ENCODE data around the gene LAMTOR3.

The LAMTOR3 gene

GRCh38 chr4:99894161-99894997, at the start of gene LAMTOR3:
TSS of gene LAMTOR3 (minus strand) at chr4:99894427. CDS start at chr4:99893963, 464 bp downstream.
- peak; percentile 90 for DNase-seq

GRCh38 chr4:99938243-99938753, 44.1 kb upstream of the LAMTOR3 start:
- no peak for DNase-seq

- no peak for DNase-seq
These were observed 40.7 kb upstream of the LAMTOR3 start for GRCh38 chr4:99934891-99935290.

GRCh38 chr4:99927566-99927965, 33.3 kb upstream of the LAMTOR3 start:
- DNase-seq: no peak

- no peak for DNase-seq
These were observed 26.9 kb upstream of the LAMTOR3 start for GRCh38 chr4:99921174-99921573.

- no peak for DNase-seq
These were observed 24.4 kb upstream of the LAMTOR3 start for GRCh38 chr4:99918656-99919055.

GRCh38 chr4:99917575-99917974, 23.3 kb upstream of the LAMTOR3 start:
- DNase-seq: no peak

- DNase-seq: no peak
These were observed 21.2 kb upstream of the LAMTOR3 start for GRCh38 chr4:99915449-99915848.

GRCh38 chr4:99894998-99895397, 771 bp upstream of the LAMTOR3 start:
- no peak for DNase-seq

GRCh38 chr4:99893839-99894160, 427 bp downstream of the LAMTOR3 start:
- DNase-seq: no peak

- DNase-seq: no peak
These were observed 1.2 kb downstream of the LAMTOR3 start for GRCh38 chr4:99893029-99893428.

GRCh38 chr4:99891351-99891750, 2.9 kb downstream of the LAMTOR3 start:
- DNase-seq: no peak

- no peak for DNase-seq
These were observed 6.4 kb downstream of the LAMTOR3 start for GRCh38 chr4:99887837-99888236.

GRCh38 chr4:99886146-99886545, 8.1 kb downstream of the LAMTOR3 start:
- DNase-seq: no peak

GRCh38 chr4:99885687-99886086, 8.5 kb downstream of the LAMTOR3 start:
- no peak for DNase-seq

GRCh38 chr4:99885063-99885664, 9.1 kb downstream of the LAMTOR3 start:
- DNase-seq: peak; percentile 12

GRCh38 chr4:99879458-99879857, 14.8 kb downstream of the LAMTOR3 start:
- DNase-seq: no peak

- DNase-seq: no peak
These were observed 15.6 kb downstream of the LAMTOR3 start for GRCh38 chr4:99878604-99879003.

- DNase-seq: no peak
These were observed 17.3 kb downstream of the LAMTOR3 start for GRCh38 chr4:99876946-99877345.

GRCh38 chr4:99875071-99875470, 19.2 kb downstream of the LAMTOR3 start:
- no peak for DNase-seq

GRCh38 chr4:99872570-99872969, 21.7 kb downstream of the LAMTOR3 start:
- no peak for DNase-seq

GRCh38 chr4:99868126-99868596, 26.1 kb downstream of the LAMTOR3 start:
- peak; percentile 43 for DNase-seq

- DNase-seq: no peak
These were observed 30.4 kb downstream of the LAMTOR3 start for GRCh38 chr4:99863804-99864203.

Data from stimulated activated CD4-positive, alpha-beta T cell treated with anti-CD3 and anti-CD28 coated beads, Interleukin-15, amount 100 ng/mL, for 24 hours (primary cell).